GM21447 (cell line): ENCODE data around the gene ARG2.

ENCODE experiments used
- ATAC-seq: cut with Tn5 transposase; IDR thresholded peaks from one replicate; pipeline ENCODE4 v1.9.1; 2021; ENCODE audit not compliant: unreplicated experiment

Gene ARG2

DNA sequence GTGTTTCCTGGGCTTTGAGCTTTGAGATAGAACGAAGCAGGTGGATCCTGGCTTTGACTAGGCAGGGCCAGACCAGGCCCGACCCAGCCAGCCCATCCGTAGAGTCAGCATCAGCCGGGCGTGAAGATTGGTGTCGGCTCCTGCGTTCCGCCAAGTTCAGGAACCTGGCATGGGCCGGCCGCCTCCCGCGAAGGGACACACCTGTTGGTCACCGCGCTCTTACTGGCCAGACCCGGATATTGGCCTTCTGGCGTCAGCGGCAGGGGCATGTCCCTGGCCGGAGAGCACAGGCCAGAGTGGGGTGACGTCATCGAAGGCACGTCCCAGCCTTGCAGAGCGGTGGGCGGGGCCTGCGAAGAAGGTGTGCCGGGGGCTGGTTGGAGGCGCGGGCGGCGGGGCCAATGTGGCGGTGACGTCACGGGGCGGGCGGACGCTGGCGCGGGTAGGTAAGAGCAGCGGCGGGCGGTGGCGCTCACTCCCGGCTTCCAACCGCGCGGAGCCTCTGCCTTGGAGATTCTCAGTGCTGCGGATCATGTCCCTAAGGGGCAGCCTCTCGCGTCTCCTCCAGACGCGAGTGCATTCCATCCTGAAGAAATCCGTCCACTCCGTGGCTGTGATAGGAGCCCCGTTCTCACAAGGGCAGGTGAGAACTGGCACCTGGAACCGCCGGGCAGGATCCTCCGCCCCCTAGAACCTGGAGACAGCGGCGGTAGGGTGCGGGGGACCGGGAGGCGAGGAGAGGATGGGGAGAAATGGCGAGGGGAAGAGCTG lies at the start of gene ARG2:
Gene ARG2 (plus strand): TSS at position 475 of the 771 bp plus-strand sequence. CDS start 58 bp downstream, at position 533.
- ATAC-seq = peak; percentile 90

DNA sequence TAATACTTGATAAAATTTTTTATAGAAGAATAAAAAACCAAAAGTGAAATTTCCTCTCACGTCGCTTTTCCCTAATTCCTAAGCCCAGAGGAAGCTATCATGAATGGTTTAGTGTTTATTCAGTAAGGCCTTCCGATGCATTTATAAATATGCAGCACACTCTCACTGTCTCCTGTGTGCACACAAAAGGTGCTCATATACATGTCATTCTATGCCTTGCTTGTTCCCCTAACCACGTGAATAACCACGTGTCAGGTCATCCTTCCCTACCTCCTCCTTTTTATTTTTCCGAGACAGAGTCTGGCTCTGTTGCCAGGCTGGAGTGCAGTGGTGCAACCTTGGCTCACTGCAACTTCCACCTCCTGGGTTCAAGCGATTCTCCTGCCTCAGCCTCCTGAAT lies 49.3 kb upstream of the ARG2 start:
- no peak for ATAC-seq

DNA sequence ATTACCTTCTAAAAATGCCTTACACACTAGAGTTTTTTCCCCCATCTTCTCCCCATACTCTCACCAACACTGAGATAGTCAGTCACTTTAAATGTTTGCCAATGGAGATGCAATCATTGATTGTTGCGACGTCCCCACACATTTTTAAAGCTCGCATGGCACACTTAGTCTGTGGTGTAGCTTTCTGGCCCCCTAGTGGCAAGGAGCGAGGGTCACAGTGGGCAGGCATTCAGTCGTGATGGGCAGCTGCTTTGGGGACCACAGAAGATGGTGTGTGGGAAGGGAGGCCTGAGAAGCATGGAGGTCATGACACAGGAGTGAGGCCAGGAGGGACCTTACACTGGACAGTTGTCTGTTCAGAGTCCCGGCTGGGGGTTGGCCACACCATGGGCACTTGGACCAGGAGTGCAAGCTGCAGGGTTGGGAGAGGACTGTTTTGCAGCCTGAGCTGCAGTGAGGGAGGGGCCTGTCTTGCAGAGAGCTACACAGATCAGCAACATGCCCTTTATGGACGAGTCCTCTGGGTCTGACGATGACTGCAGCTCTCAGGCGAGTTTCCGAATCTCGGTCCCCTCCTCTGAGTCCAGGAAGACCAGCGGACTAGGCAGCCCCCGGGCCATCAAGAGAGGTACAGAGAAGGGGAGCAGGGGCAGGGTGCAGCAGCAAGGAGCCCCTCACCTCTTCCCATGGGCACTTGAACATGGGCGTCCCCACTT lies 48.3 kb upstream of the ARG2 start:
- peak; percentile 61 for ATAC-seq

DNA sequence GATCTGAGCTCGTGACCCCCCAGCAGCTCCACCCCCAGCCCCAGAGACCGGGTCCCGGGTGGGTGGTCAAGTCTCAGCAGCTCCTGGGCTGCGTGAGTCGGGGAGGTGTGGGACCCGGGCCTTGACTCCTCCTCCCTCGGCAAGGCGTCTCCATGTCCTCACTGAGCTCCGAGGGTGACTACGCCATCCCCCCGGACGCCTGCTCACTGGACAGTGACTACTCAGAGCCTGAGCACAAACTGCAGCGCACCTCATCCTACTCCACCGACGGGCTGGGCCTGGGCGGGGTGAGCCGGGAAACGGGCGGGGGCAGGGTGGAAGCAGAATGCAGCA lies 47.8 kb upstream of the ARG2 start:
- ATAC-seq = no peak

GRCh38 chr14:67572608-67573007 lies 47.1 kb upstream of the ARG2 start:
- ATAC-seq = no peak

DNA sequence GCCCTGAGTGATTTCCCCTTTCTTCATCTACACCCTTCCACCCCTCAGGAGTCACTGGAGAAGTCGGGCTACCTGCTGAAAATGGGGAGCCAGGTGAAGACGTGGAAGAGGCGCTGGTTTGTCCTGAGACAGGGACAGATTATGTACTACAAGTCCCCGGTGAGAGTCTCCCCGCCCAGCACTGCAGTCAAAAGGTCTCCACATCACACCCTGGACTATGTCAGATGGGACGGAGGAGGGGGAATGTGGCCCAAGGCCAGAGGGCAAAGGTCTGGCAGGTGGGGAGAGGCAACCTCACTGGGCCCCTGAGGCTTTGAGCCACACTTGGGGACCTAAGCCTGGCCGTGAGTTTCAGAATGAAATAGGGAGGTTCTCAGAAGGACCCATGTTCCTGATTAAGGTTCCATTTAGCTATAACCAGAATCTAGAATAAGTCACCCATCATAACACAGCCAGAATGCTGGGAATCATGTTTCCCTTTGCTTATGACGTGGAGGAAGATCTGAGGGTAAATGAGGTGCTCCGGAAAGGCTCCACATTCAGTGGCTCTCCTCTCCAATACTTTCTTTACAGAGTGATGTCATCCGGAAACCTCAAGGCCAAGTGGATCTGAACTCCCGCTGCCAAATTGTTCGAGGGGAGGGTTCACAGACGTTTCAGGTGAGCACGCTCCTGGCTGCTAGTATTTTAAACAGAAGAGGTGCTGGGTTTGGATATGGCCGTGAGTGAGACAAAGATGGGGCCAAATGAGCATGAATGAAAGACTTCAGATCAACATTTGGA lies 46.3 kb upstream of the ARG2 start:
- no peak for ATAC-seq

- no peak for ATAC-seq
These were observed 45.6 kb upstream of the ARG2 start for GRCh38 chr14:67574156-67574555.

DNA sequence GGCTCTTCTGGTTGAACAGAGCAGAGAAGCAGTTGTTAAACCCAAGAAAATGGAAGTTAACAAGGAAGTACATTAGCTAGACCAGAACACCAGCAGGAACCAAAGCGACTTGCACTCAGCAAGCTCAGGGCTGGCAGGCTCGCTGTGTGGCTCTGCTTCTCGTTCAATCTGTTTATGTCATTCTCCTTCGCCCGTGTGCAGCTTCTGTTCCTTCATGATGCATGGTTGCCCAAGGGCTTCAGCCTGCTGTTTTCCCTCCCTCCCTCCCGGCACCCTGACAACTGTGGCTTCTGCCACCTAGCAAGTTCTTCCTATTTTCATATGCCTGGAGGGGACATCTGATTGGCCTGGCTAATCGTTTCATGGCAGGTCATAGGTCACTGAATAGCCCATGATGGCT lies 44.9 kb upstream of the ARG2 start:
- ATAC-seq = no peak

DNA sequence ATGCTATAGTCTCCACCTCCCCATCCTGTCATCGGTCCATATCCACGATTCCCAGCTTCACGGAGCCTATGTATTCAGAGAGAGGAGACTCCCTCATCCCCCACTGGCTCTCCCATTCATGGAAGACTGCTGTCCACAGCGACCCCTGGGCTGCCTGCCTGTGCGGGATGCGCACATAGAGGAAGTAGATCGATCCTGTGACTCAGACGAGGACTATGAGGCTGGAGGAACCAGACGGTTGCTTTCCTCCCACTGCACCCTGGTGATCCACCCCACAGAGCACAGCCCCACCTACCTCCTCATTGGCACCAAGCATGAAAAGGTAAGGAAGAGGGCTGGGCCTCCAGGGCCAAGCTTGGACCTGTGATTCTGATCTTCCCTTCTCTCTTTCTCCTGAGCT lies 44.0 kb upstream of the ARG2 start:
- no peak for ATAC-seq

DNA sequence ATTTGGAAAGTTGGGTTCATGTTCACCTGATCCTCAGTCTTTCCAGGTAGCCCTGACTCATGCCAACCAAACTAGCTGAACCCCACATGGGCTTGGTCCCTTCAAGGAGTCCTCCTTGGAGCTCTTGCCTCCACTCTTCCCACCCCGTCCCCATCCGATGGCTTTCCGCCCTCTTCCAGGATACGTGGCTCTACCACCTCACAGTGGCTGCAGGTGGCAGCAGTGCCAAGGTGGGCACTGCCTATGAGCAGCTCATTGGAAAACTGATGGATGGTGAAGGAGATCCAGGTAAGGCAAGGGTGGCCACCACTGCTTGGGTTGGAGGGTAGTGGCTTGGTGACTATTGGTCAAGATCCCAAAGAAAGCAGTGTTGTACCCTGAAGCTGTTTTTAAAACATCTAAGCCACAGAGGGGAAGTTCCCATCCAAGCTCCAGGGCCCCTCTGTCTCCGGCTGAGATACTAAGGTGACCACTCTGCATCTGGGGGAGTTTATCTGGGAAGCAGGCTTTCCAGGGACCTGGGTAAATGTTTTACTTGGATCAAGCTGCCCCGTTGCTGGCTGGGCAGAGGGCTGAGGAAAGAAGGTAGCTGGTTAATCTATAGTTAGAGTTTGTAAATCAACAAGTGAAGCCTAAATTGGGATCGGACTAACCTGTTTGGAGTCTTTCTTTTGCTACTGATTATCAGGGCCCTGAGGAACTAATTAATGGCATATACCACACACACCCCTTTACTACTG lies 43.3 kb upstream of the ARG2 start:
- ATAC-seq = no peak

GRCh38 chr14:67577181-67577808 lies 42.4 kb upstream of the ARG2 start:
- ATAC-seq = no peak

- no peak for ATAC-seq
These were observed 41.6 kb upstream of the ARG2 start for GRCh38 chr14:67577909-67578749.

- ATAC-seq = no peak
These were observed 40.7 kb upstream of the ARG2 start for GRCh38 chr14:67579040-67579439.

- no peak for ATAC-seq
These were observed 40.1 kb upstream of the ARG2 start for GRCh38 chr14:67579636-67580035.

GRCh38 chr14:67580336-67581171 lies 39.2 kb upstream of the ARG2 start:
- ATAC-seq = no peak

GRCh38 chr14:67581643-67582042 lies 38.1 kb upstream of the ARG2 start:
- no peak for ATAC-seq

DNA sequence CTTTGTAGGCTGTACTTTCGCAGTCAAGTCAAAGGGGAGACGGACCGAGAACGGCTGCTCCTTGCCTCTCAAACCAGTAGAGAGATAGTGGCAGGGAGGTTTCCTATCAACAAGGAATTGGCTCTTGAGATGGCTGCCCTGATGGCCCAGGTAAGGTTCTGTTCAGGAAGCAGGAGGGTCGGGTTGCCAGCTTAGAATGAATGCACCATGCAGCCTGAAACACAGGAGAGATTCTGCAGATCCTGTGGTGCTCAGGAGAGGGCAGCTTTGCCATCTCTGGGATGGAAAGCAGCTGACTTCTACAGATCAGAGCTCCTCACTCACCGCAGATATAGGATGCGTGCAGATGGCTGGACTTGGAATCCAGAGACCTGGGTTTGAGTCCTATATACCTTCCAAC lies 37.7 kb upstream of the ARG2 start:
- ATAC-seq = no peak

- ATAC-seq = no peak
These were observed 35.7 kb upstream of the ARG2 start for GRCh38 chr14:67583711-67584644.
